Trophoblast cell (in vitro differentiated cells and primary cell): ENCODE data around the gene CLTB.
A peak's percentile ranks its signal among the peaks of the same experiment; 100 is the strongest.

Source experiments
- DNase-seq, 2 donors: peaks; one replicate each; pipeline ENCODE4 v3.0.0-alpha.2; 2016
- H2AFZ ChIP-seq: 2 replicates; pipeline ENCODE4 v1.6.1; 2013; ENCODE audit warnings: low read length, moderate library complexity, mild to moderate bottlenecking; ENCODE audit not compliant: insufficient read depth, poor library complexity
- H2AK5ac ChIP-seq: 2 replicates; pipeline ENCODE4 v1.6.1; 2013; ENCODE audit warnings: mild to moderate bottlenecking, low read length
- H2BK120ac ChIP-seq: 2 replicates; pipeline ENCODE4 v1.6.1; 2013; ENCODE audit warnings: low read length, mild to moderate bottlenecking, moderate library complexity; ENCODE audit not compliant: insufficient read depth, poor library complexity
- H2BK12ac ChIP-seq: 2 replicates; pipeline ENCODE4 v1.6.1; 2013; ENCODE audit warnings: mild to moderate bottlenecking, low read length, moderate library complexity
- H2BK5ac ChIP-seq: 2 replicates; pipeline ENCODE4 v1.6.1; 2013; ENCODE audit warnings: low read length, low read depth, moderate library complexity, mild to moderate bottlenecking; ENCODE audit not compliant: poor library complexity
- H3K14ac ChIP-seq: 2 replicates; pipeline ENCODE4 v1.6.1; 2013; ENCODE audit warnings: mild to moderate bottlenecking, low read length
- H3K18ac ChIP-seq: 2 replicates; pipeline ENCODE4 v1.6.1; 2013; ENCODE audit warnings: mild to moderate bottlenecking, low read length
- H3K23ac ChIP-seq: 2 replicates; pipeline ENCODE4 v1.6.1; 2013; ENCODE audit warnings: low read length
- H3K27ac ChIP-seq: 2 replicates; pipeline ENCODE4 v1.5.1; 2013; ENCODE audit warnings: low read depth, mild to moderate bottlenecking, inconsistent platforms, low read length, moderate library complexity
- H3K27me3 ChIP-seq: 2 replicates; pipeline ENCODE4 v1.6.1; 2013; ENCODE audit warnings: inconsistent platforms, mild to moderate bottlenecking, low read length, moderate library complexity; ENCODE audit not compliant: insufficient read depth
- H3K36me3 ChIP-seq, 2 experiments: 1 replicate in 1 of 2; 2 replicates in 1 of 2; pipeline ENCODE4 v1.6.1; 2013; ENCODE audit warnings: low read length in 2 of 2, mild to moderate bottlenecking in 2 of 2, moderate library complexity in 1 of 2; ENCODE audit not compliant: insufficient read depth in 2 of 2, control insufficient read depth in 1 of 2
- H3K4ac ChIP-seq: 2 replicates; pipeline ENCODE4 v1.6.1; 2013; ENCODE audit warnings: low read depth, mild to moderate bottlenecking, low read length, moderate library complexity
- H3K4me1 ChIP-seq, 2 experiments: 1 replicate in 1 of 2; 2 replicates in 1 of 2; pipeline ENCODE4 v1.6.1; 2013; ENCODE audit warnings: low read length in 2 of 2, mild to moderate bottlenecking in 2 of 2, moderate library complexity in 1 of 2; ENCODE audit not compliant: insufficient read depth in 2 of 2, control insufficient read depth in 1 of 2
- H3K4me2 ChIP-seq: 2 replicates; pipeline ENCODE4 v1.6.1; 2013; ENCODE audit warnings: inconsistent platforms, mild to moderate bottlenecking, low read length, moderate library complexity
- H3K4me3 ChIP-seq: 2 replicates; pipeline ENCODE4 v1.5.1; 2013; ENCODE audit warnings: mild to moderate bottlenecking, low read depth, low read length, inconsistent platforms
- H3K79me1 ChIP-seq: one replicate; pipeline ENCODE4 v1.6.1; 2013; ENCODE audit warnings: low read length
- H3K79me2 ChIP-seq: 2 replicates; pipeline ENCODE4 v1.6.1; 2013; ENCODE audit warnings: low read length, mild to moderate bottlenecking; ENCODE audit not compliant: control insufficient read depth, insufficient read depth, poor library complexity
- H3K9ac ChIP-seq: 2 replicates; pipeline ENCODE4 v1.6.1; 2013; ENCODE audit warnings: mild to moderate bottlenecking, low read length
- H3K9me3 ChIP-seq: 2 replicates; pipeline ENCODE4 v1.6.1; 2013; ENCODE audit warnings: low read depth, mild to moderate bottlenecking, control low read depth, inconsistent platforms, low read length; ENCODE audit not compliant: insufficient read depth
- H4K12ac ChIP-seq: 2 replicates; pipeline ENCODE4 v1.6.1; 2013; ENCODE audit warnings: low read depth, mild to moderate bottlenecking, low read length, moderate library complexity
- H4K8ac ChIP-seq: 2 replicates; pipeline ENCODE4 v1.6.1; 2013; ENCODE audit warnings: low read depth, mild to moderate bottlenecking, low read length, moderate library complexity
- H4K91ac ChIP-seq: one replicate; pipeline ENCODE4 v1.6.1; 2013; ENCODE audit warnings: low read depth, mild to moderate bottlenecking, low read length, moderate library complexity
- WGBS: extraction: QIAGEN DNeasy Blood & Tissue Kit; methylation state at CpG from one replicate; pipeline ENCODE4 v1.1.7; 2013; ENCODE audit warnings: missing lambda C conversion rate; ENCODE audit not compliant: insufficient read length, insufficient coverage; ENCODE audit errors: extremely low coverage; 5-methylcytosine and 5-hydroxymethylcytosine counted together

CLTB gene

DNA sequence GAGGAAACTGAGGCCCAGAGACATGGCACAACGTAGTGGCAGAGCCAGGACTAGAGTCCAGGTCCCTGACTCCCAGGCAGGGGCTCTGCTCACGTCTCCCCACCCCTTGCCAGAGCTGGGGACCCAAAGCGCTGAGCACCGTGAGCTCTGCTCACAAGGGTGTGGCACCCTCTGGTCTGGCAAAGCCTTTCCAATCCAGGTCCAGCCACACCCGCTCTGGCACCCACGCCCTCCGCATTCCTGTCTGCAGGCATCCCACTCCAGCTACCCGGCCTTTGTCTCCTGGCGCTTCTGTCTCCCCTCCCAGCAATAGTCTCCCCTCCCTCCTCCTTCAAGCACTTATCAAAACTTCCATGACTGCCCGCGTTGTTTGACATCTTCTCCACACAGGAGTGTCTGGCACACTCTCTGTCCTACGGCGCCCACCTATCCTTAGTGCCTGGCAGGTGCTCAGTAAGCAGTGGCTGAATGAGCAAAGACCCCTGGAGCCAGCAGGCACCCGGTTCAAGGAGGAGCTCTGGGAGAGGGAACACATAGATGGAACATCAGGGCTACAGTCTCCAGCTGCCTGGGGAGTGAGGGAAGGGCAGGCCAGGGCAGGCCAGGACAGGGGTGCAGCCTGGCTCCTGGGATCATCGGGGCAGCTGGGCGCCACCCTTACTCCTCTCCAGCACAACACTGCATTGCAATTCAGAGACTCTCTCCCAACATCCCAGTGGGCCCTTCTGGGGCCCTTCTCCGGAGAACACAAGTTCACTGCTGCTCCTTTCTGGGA lies 15.8 kb downstream of the CLTB start:
- H3K36me3 ChIP-seq = peaks cover 39 to 40% of the 10 kb centered on the region in 2 experiments
- no peak overlapping the region for H4K8ac ChIP-seq
- H2AK5ac ChIP-seq = no peak overlapping the region
- H3K4ac ChIP-seq = no peak overlapping the region
- no peak overlapping the region for H2BK120ac ChIP-seq
- no peak overlapping the region for H2AFZ ChIP-seq
- H4K91ac ChIP-seq = no peak overlapping the region
- no peaks in the 10 kb centered on the region for H3K9me3 ChIP-seq
- H3K9ac ChIP-seq = no peak overlapping the region
- H3K14ac ChIP-seq = no peak overlapping the region
- H3K79me1 ChIP-seq = peaks cover 2% of the 10 kb centered on the region
- no peak overlapping the region for H3K4me2 ChIP-seq
- H3K79me2 ChIP-seq = no peaks in the 10 kb centered on the region
- H3K27me3 ChIP-seq = no peaks in the 10 kb centered on the region
- H3K4me1 ChIP-seq = peaks cover 5 to 11% of the 10 kb centered on the region in 2 experiments
- H3K27ac ChIP-seq = no peak overlapping the region
- H4K12ac ChIP-seq = peak overlapping the region; percentile 49
- no CpG with 5 or more reads among the region's 17 CpGs for WGBS
- no peak overlapping the region for H2BK5ac ChIP-seq
- DNase-seq = no peak
- no peak overlapping the region for H3K4me3 ChIP-seq
- H3K23ac ChIP-seq = no peak overlapping the region
- no peak overlapping the region for H3K18ac ChIP-seq
- H2BK12ac ChIP-seq = no peak overlapping the region

DNA sequence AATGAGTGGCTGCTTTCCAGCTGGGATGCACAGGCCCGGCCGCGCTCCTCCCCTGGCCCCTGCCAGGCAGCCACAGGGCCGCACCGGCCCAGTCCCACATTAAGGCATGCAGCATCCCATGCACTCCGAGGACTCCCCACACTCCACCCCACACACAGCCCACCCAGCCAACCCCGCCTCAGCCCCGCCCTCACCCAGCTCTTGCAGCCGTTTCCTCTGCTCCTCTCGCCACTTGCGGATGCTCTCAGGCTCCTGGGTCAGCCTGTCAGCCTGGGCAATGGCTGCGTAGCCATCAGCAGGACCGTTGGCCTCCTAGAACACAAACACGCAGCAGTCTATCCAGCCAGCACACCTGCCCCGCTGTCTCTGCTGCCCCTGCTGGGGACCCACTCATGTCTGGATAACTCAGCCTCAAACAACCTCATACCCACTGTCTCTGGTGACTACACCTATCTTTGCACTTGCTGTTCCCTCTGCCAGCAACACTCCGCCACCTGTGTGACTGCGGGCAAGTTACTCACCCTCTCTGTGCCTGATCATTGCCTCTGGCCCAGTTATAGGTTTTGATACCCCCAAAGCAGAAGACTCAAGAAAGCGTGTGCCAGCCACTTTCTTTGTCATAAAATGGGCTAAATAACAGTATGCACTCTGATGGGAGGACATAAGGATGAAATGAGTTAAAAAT lies 18.5 kb downstream of the CLTB start:
- Histone ChIP-seq H3K9ac (no peak overlapping the region), H4K8ac (no peak overlapping the region), H3K36me3 (peaks cover 40 to 48% of the 10 kb centered on the region in 2 experiments), H2AFZ (no peak overlapping the region), H3K4me2 (no peak overlapping the region), H2BK12ac (no peak overlapping the region), H3K9me3 (no peaks in the 10 kb centered on the region), H3K27me3 (no peaks in the 10 kb centered on the region), H3K27ac (no peak overlapping the region), H2BK120ac (no peak overlapping the region), H4K12ac (no peak overlapping the region), H3K79me1 (peaks cover 2% of the 10 kb centered on the region), H2BK5ac (no peak overlapping the region), H3K4me1 (peaks cover 5 to 11% of the 10 kb centered on the region in 2 experiments), H3K14ac (no peak overlapping the region), H3K79me2 (no peaks in the 10 kb centered on the region), H2AK5ac (no peak overlapping the region), H3K4ac (no peak overlapping the region), H3K4me3 (no peak overlapping the region), H4K91ac (no peak overlapping the region), H3K23ac (no peak overlapping the region), H3K18ac (no peak overlapping the region)
- no CpG with 5 or more reads among the region's 18 CpGs for WGBS
- DNase-seq = no peak

DNA sequence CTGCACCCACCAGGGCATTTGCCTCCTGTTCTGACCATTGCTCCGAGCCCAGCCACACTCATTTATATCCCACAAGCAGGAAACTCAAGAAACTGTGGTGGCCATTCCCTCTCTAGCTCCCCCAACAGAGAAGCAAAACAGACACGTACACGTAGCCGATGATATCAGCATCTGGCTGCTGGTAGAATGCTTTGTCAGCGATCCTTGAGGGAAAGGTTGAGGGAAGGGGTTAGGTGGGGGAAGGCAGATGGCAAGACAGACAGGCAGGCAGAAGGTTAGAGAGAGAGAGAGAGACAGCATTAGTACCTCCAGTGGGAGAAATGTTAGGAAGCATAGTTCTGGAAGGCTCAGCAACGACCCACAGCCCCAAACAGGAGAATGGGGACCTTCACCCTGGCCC lies 20.0 kb downstream of the CLTB start:
- H2AFZ ChIP-seq = no peak overlapping the region
- peak overlapping the region; percentile 51 for H3K18ac ChIP-seq
- H2BK120ac ChIP-seq = no peak overlapping the region
- H4K8ac ChIP-seq = peak overlapping the region; percentile 59
- no peak overlapping the region for H3K23ac ChIP-seq
- H3K9ac ChIP-seq = no peak overlapping the region
- H3K9me3 ChIP-seq = no peaks in the 10 kb centered on the region
- peaks cover 5 to 11% of the 10 kb centered on the region in 2 experiments for H3K4me1 ChIP-seq
- H3K4me2 ChIP-seq = no peak overlapping the region
- no peak overlapping the region for H3K4me3 ChIP-seq
- H3K14ac ChIP-seq = no peak overlapping the region
- H3K4ac ChIP-seq = no peak overlapping the region
- H3K79me2 ChIP-seq = no peaks in the 10 kb centered on the region
- H3K36me3 ChIP-seq = peaks cover 46 to 59% of the 10 kb centered on the region in 2 experiments
- peak overlapping the region; percentile 28 for H3K27ac ChIP-seq
- no peak overlapping the region for H4K12ac ChIP-seq
- H2AK5ac ChIP-seq = no peak overlapping the region
- H3K79me1 ChIP-seq = peaks cover 2% of the 10 kb centered on the region
- peak overlapping the region; percentile 26 for H2BK12ac ChIP-seq
- no peak overlapping the region for H2BK5ac ChIP-seq
- no peaks in the 10 kb centered on the region for H3K27me3 ChIP-seq
- peak overlapping the region; percentile 50 for H4K91ac ChIP-seq
- WGBS = no CpG with 5 or more reads among the region's 6 CpGs
- DNase-seq = no peak

DNA sequence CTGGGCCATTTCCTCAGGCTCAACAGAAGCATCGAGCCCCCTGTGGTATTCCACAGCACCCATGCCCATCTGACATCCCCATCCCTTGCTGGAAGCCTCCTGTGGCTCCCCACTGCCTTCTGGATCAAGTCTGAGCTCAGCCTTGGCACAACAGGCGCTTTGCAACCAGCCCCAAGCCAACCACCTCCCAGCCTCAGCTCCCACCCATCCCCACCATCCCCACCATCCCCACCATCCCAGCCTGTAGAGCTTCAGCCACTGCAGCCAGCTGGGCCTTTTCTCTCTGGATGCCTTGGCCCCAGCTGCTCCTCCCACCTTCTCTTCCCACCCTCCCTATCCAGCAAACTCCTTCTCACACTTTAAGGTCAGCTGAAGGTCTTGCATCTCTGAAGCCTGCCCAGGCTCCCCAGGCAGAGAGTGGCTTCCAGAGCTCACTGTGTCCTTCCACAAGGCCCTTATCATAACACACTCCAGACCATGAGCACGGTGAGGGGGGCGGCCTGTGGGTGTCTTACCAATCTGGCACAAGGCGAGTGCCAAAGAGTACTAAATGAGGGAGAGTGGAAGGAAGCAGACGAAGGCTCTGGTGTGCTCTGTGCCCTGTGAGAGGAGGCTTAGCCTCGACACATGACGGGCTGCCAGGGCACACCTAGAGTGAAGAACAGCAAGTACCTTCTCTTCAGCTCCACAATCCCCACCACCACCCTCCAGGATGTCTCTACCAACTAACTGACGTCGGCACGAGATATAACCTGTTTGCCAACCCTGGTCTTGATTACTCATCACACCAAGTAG lies 21.3 kb downstream of the CLTB start:
- Histone ChIP-seq H3K23ac (no peak overlapping the region), H2BK5ac (no peak overlapping the region), H3K14ac (no peak overlapping the region), H3K79me2 (no peaks in the 10 kb centered on the region), H3K4me2 (no peak overlapping the region), H3K36me3 (peaks cover 42 to 61% of the 10 kb centered on the region in 2 experiments), H2AK5ac (no peak overlapping the region), H3K4me3 (no peak overlapping the region), H2BK120ac (no peak overlapping the region), H3K79me1 (peaks cover 2% of the 10 kb centered on the region), H3K9me3 (no peaks in the 10 kb centered on the region), H3K4ac (no peak overlapping the region), H4K8ac (no peak overlapping the region), H4K12ac (no peak overlapping the region), H3K9ac (no peak overlapping the region), H3K27ac (no peak overlapping the region), H3K18ac (no peak overlapping the region), H4K91ac (no peak overlapping the region), H3K27me3 (no peaks in the 10 kb centered on the region), H2BK12ac (no peak overlapping the region), H3K4me1 (peaks cover 5 to 11% of the 10 kb centered on the region in 2 experiments), H2AFZ (no peak overlapping the region)
- no peak for DNase-seq
- WGBS = no CpG with 5 or more reads among the region's 11 CpGs
